H9 (cell line): Measurements from ENCODE around the gene RDH5. TPM values are rescaled to one million over a fixed set of nuclear protein-coding genes. Genes with fewer than 3 reads are reported as not detected.
A peak's percentile ranks its signal among the peaks of the same experiment; 100 is the strongest.

Experiments used
- DNase-seq: peaks from one replicate; pipeline ENCODE4 v3.0.0-alpha.2; 2017
- H2AFZ ChIP-seq: one replicate; pipeline ENCODE4 v1.6.1; 2013; ENCODE audit warnings: mild to moderate bottlenecking, low read length, control low read depth, moderate library complexity
- H2AK5ac ChIP-seq: 2 replicates; pipeline ENCODE4 v1.6.1; 2013; ENCODE audit warnings: low read length, control low read depth, mixed read lengths; ENCODE audit not compliant: insufficient read length
- H2BK120ac ChIP-seq: one replicate; pipeline ENCODE4 v1.6.1; 2013; ENCODE audit warnings: low read depth, mild to moderate bottlenecking, low read length, control low read depth, inconsistent platforms; ENCODE audit not compliant: poor library complexity, severe bottlenecking
- H2BK12ac ChIP-seq: 2 replicates; pipeline ENCODE4 v1.6.1; 2013; ENCODE audit warnings: low read length, control low read depth, mixed read lengths, low read depth; ENCODE audit not compliant: insufficient read length
- H2BK15ac ChIP-seq: 2 replicates; pipeline ENCODE4 v1.6.1; 2013; ENCODE audit warnings: low read depth, low read length, control low read depth
- H2BK20ac ChIP-seq: one replicate; pipeline ENCODE4 v1.6.1; 2013; ENCODE audit warnings: low read depth, mild to moderate bottlenecking, low read length, control low read depth, inconsistent platforms; ENCODE audit not compliant: poor library complexity, severe bottlenecking
- H2BK5ac ChIP-seq: 2 replicates; pipeline ENCODE4 v1.6.1; 2013; ENCODE audit warnings: low read length, control low read depth, mixed read lengths; ENCODE audit not compliant: insufficient read length
- H3K14ac ChIP-seq: 2 replicates; pipeline ENCODE4 v1.6.1; 2013; ENCODE audit warnings: low read length, control low read depth; ENCODE audit not compliant: insufficient read depth
- H3K18ac ChIP-seq: 2 replicates; pipeline ENCODE4 v1.6.1; 2013; ENCODE audit warnings: low read depth, mild to moderate bottlenecking, mixed read lengths, low read length, control low read depth; ENCODE audit not compliant: insufficient read length
- H3K23ac ChIP-seq: 2 replicates; pipeline ENCODE4 v1.6.1; 2013; ENCODE audit warnings: low read length, control low read depth, mixed read lengths, low read depth; ENCODE audit not compliant: insufficient read length
- H3K23me2 ChIP-seq: 2 replicates; pipeline ENCODE4 v1.6.1; 2013; ENCODE audit warnings: low read depth, mild to moderate bottlenecking, mixed read lengths, low read length, control low read depth; ENCODE audit not compliant: insufficient read length, poor library complexity, severe bottlenecking
- H3K27ac ChIP-seq: 2 replicates; pipeline ENCODE4 v1.5.1; 2013; ENCODE audit warnings: low read length, control low read depth, mixed read lengths, low read depth; ENCODE audit not compliant: insufficient read length
- H3K27me3 ChIP-seq: 2 replicates; pipeline ENCODE4 v1.6.1; 2013; ENCODE audit warnings: low read length, control low read depth, inconsistent platforms; ENCODE audit not compliant: insufficient read depth
- H3K4ac ChIP-seq: 2 replicates; pipeline ENCODE4 v1.6.1; 2013; ENCODE audit warnings: low read depth, mild to moderate bottlenecking, control low read depth, inconsistent platforms, low read length, moderate library complexity
- H3K4me1 ChIP-seq: 2 replicates; pipeline ENCODE4 v1.6.1; 2013; ENCODE audit warnings: low read length, control low read depth, inconsistent platforms; ENCODE audit not compliant: insufficient read depth
- H3K4me2 ChIP-seq: 2 replicates; pipeline ENCODE4 v1.6.1; 2013; ENCODE audit warnings: low read length, control low read depth, mixed read lengths; ENCODE audit not compliant: insufficient read length, insufficient read depth
- H3K56ac ChIP-seq: 2 replicates; pipeline ENCODE4 v1.6.1; 2013; ENCODE audit warnings: low read depth, mild to moderate bottlenecking, mixed read lengths, low read length, control low read depth; ENCODE audit not compliant: insufficient read length
- H3K79me1 ChIP-seq: 2 replicates; pipeline ENCODE4 v1.6.1; 2013; ENCODE audit warnings: low read depth, mild to moderate bottlenecking, moderate library complexity, low read length, control low read depth, inconsistent platforms; ENCODE audit not compliant: insufficient read depth, poor library complexity, severe bottlenecking
- H3K79me2 ChIP-seq: 2 replicates; pipeline ENCODE4 v1.6.1; 2013; ENCODE audit warnings: low read length, control low read depth, inconsistent platforms; ENCODE audit not compliant: insufficient read depth
- H3K9ac ChIP-seq: 2 replicates; pipeline ENCODE4 v1.6.1; 2013; ENCODE audit warnings: low read length, control low read depth, mixed read lengths; ENCODE audit not compliant: insufficient read length; ENCODE audit errors: extremely low read depth
- H3K9me3 ChIP-seq: one replicate; pipeline ENCODE4 v1.6.1; 2013; ENCODE audit warnings: low read depth, low read length, inconsistent platforms; ENCODE audit not compliant: control insufficient read depth
- H3T11ph ChIP-seq: one replicate; pipeline ENCODE4 v1.6.1; 2013; ENCODE audit warnings: mild to moderate bottlenecking, low read length, control low read depth, inconsistent platforms
- H4K20me1 ChIP-seq: one replicate; pipeline ENCODE4 v1.6.1; 2013; ENCODE audit not compliant: control insufficient read depth, insufficient read length, insufficient read depth
- H4K5ac ChIP-seq: 2 replicates; pipeline ENCODE4 v1.6.1; 2013; ENCODE audit warnings: low read depth, mild to moderate bottlenecking, mixed read lengths, low read length, control low read depth; ENCODE audit not compliant: insufficient read length
- H4K8ac ChIP-seq: replicated peaks from 2 replicates; pipeline ENCODE4 v1.6.1; 2013; ENCODE audit warnings: low read length, control low read depth, mixed read lengths, low read depth; ENCODE audit not compliant: insufficient read length
- H4K91ac ChIP-seq: 2 replicates; pipeline ENCODE4 v1.6.1; 2013; ENCODE audit warnings: low read depth, mild to moderate bottlenecking, moderate library complexity, mixed read lengths, low read length, control low read depth; ENCODE audit not compliant: insufficient read length
- H3K27ac Mint-ChIP-seq, 3 experiments: 2 replicates in 2 of 3; 3 replicates in 1 of 3; pipeline ENCODE4 v1.8.0; 2020 to 2021; ENCODE audit warnings: mixed read lengths in 3 of 3, mild to moderate bottlenecking in 1 of 3, moderate library complexity in 1 of 3
- H3K27me3 Mint-ChIP-seq: 2 replicates; pipeline ENCODE4 v1.8.0; 2021; ENCODE audit warnings: low read depth, mild to moderate bottlenecking, moderate library complexity, mixed read lengths
- H3K36me3 Mint-ChIP-seq, 3 experiments: 2 replicates in 2 of 3; 3 replicates in 1 of 3; pipeline ENCODE4 v1.8.0; 2020 to 2021; ENCODE audit warnings: low read depth in 3 of 3, mixed read lengths in 3 of 3; ENCODE audit not compliant: insufficient read depth in 1 of 3
- H3K4me1 Mint-ChIP-seq, 2 experiments: 2 replicates each; pipeline ENCODE4 v1.8.0; 2020; ENCODE audit warnings: mixed read lengths in 2 of 2
- H3K4me3 Mint-ChIP-seq, 2 experiments: 2 replicates in 1 of 2; 3 replicates in 1 of 2; pipeline ENCODE4 v1.8.0; 2020 to 2021; ENCODE audit warnings: mild to moderate bottlenecking in 2 of 2, mixed read lengths in 2 of 2, moderate library complexity in 1 of 2
- H3K9me3 Mint-ChIP-seq, 2 experiments: 2 replicates in 1 of 2; 3 replicates in 1 of 2; pipeline ENCODE4 v1.8.0; 2020; ENCODE audit warnings: mild to moderate bottlenecking in 2 of 2, mixed read lengths in 2 of 2, moderate library complexity in 1 of 2
- CTCF ChIP-seq: fragments of 200-600 bp; sonication (generic); conservative IDR thresholded peaks from 3 replicates; pipeline ENCODE4 v1.8.0; 2021; ENCODE audit warnings: antibody characterized with exemption, mild to moderate bottlenecking
- WGBS: extraction: QIAGEN DNeasy Blood & Tissue Kit; methylation state at CpG from one replicate; pipeline ENCODE4 v1.1.7; 2013; ENCODE audit warnings: missing lambda C conversion rate, low lambda C conversion rate, mixed read lengths; ENCODE audit not compliant: insufficient read length; ENCODE audit errors: extremely low coverage; 5-methylcytosine and 5-hydroxymethylcytosine counted together
- total RNA-seq: library from RNA; stranded (reverse); gene quantifications from 2 replicates; pipeline ENCODE4 v1.2.1, GENCODE V29; 2021

RDH5 gene
- total RNA-seq, 1 experiment from 2014 or later, result 6.6 TPM

DNA sequence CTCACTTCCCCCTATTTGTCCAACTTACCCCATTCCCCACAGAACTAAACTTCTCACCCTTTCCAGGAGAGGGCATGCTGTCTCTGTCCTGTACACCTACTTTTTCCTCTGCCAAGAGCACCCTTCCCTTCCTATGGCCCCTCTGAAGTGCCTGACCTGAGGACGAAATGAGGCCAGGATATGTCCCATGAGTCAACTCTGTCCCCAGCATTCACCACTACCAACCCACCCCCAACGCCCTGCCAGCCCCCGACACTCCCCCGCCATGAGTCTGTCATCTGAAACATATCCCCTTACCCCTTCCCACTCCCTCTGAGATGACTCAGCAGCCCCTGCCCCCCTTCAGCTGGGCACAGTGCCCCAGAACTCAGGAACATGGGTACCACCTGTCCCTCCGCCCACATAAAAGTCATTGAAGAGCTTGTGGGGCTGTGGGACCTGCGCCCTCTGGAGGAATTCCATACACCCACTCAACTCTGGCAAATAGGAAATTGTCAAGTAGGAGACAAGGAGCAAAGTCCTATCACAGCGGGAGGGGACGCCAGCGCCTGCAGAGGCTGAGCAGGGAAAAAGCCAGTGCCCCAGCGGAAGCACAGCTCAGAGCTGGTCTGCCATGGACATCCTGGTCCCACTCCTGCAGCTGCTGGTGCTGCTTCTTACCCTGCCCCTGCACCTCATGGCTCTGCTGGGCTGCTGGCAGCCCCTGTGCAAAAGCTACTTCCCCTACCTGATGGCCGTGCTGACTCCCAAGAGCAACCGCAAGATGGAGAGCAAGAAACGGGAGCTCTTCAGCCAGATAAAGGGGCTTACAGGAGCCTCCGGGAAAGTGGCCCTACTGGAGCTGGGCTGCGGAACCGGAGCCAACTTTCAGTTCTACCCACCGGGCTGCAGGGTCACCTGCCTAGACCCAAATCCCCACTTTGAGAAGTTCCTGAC is 38.8 kb upstream of the RDH5 start:
- Mint-ChIP-seq H3K4me3 (peak overlapping the region; percentile 64 to 70; a peak in 4 of 5 replicates), H3K27ac (peak overlapping the region in 2 of 3 experiments; percentile 89 to 96; a peak in 4 of 7 replicates), H3K27me3 (peaks cover 1% of the 10 kb centered on the region; the same call in 1 of the 2 replicates), H3K4me1 (peaks cover 20 to 21% of the 10 kb centered on the region in 2 experiments), H3K9me3 (no peaks in the 10 kb centered on the region), H3K36me3 (peaks cover 0 to 19% (median 9%) of the 10 kb centered on the region in 3 experiments; a peak in 4 of 7 replicates)
- H2BK15ac ChIP-seq, result no peak overlapping the region
- H2AFZ ChIP-seq, result no peak overlapping the region
- H3T11ph ChIP-seq, result no peak overlapping the region
- WGBS, result no CpG with 5 or more reads among the region's 17 CpGs
- H3K4ac ChIP-seq, result no peak overlapping the region
- H2BK120ac ChIP-seq, result no peak overlapping the region
- no peak overlapping the region for H3K9ac ChIP-seq
- no peak overlapping the region for H4K8ac ChIP-seq
- no peak overlapping the region for H3K56ac ChIP-seq
- peak; percentile 95 for DNase-seq
- H2BK12ac ChIP-seq, result no peak overlapping the region
- H2BK5ac ChIP-seq, result no peak overlapping the region
- H3K18ac ChIP-seq, result peak overlapping the region; percentile 9
- no peaks in the 10 kb centered on the region for H3K23me2 ChIP-seq
- TF ChIP-seq CTCF, result peak; percentile 68
- no peak overlapping the region for H4K91ac ChIP-seq
- H3K4me2 ChIP-seq, result peak overlapping the region; percentile 33
- H3K9me3 ChIP-seq, result no peaks in the 10 kb centered on the region
- H4K5ac ChIP-seq, result no peak overlapping the region
- H3K14ac ChIP-seq, result no peak overlapping the region
- no peaks in the 10 kb centered on the region for H3K4me1 ChIP-seq
- no peaks in the 10 kb centered on the region for H3K79me2 ChIP-seq
- no peak overlapping the region for H3K23ac ChIP-seq
- H4K20me1 ChIP-seq, result no peaks in the 10 kb centered on the region
- no peak overlapping the region for H2BK20ac ChIP-seq
- H3K27ac ChIP-seq, result no peak overlapping the region
- H2AK5ac ChIP-seq, result no peak overlapping the region
- H3K79me1 ChIP-seq, result no peaks in the 10 kb centered on the region
- H3K27me3 ChIP-seq, result no peaks in the 10 kb centered on the region
